ENCODE measurements around the gene HEY2. TPM values are rescaled to one million over a fixed set of nuclear protein-coding genes. Genes with fewer than 3 reads are reported as not detected.

Gene HEY2
- total RNA-seq, 4 donors from 2014 or later: 0.85 to 4.3 (median 1.8) TPM

GRCh38 chr6:125789576-125790357, 40.3 kb downstream of the HEY2 start:
- TF ChIP-seq CTCF (IDR thresholded peaks at IDR 0.05; ENCODE audit: low read depth): no peak

- TF ChIP-seq CTCF (IDR thresholded peaks at IDR 0.05; ENCODE audit: low read depth): no peak
These were observed 41.1 kb downstream of the HEY2 start, which contains the start of gene NCOA7 for GRCh38 chr6:125790358-125791150. Gene NCOA7 (plus strand): TSS chr6:125790960. CDS start chr6:125815355, 24,395 bp downstream.

- TF ChIP-seq CTCF (IDR thresholded peaks at IDR 0.05; ENCODE audit: low read depth): no peak
These were observed 41.9 kb downstream of the HEY2 start for GRCh38 chr6:125791151-125791819.

- TF ChIP-seq CTCF (IDR thresholded peaks at IDR 0.05; ENCODE audit: low read depth): no peak
These were observed 42.4 kb downstream of the HEY2 start for GRCh38 chr6:125791820-125792165.

GRCh38 chr6:125792172-125792571, 42.7 kb downstream of the HEY2 start:
- TF ChIP-seq CTCF (IDR thresholded peaks at IDR 0.05; ENCODE audit: low read depth): no peak

GRCh38 chr6:125792680-125793079, 43.2 kb downstream of the HEY2 start:
- no peak for TF ChIP-seq CTCF (IDR thresholded peaks at IDR 0.05; ENCODE audit: low read depth)

- no peak for TF ChIP-seq CTCF (IDR thresholded peaks at IDR 0.05; ENCODE audit: low read depth)
These were observed 43.8 kb downstream of the HEY2 start for GRCh38 chr6:125793280-125793679.

All from subcutaneous adipose tissue (tissue), 4 donors.